ENCODE data around the gene ATXN10. TPM values are rescaled to one million over a fixed set of nuclear protein-coding genes. Genes with fewer than 3 reads are reported as not detected.

Gene ATXN10
- total and polyA plus RNA-seq, 2 experiments from 2014 or later: 109 to 216 TPM

DNA sequence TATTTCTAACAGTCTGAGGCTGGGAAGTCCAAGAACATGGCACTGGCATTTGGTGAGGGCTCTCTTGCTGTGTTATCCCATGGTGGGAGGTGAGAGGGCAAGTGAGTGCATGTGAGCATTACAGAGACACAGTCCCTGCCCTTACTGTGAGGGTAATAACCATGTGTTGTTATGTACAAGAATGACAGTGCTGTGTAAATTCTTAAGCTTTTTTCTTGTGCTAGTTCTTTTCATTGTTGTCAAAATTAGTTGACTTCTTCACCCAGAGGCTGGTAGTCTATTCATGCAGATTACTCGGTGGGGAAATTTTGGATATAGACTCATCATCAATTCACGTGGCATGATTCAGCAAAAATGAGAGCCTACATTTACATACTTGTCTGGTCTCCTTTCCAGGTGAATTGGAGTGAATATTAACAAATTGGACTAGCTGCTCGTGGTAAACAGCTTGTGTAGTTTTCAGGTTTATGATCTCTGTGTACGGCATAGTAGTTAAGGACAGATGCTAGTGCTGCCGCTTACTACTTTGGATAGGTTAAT is 49.3 kb downstream of the ATXN10 start:
- Histone ChIP-seq H3F3A (ENCODE audit: insufficient read depth) (peaks cover 26% of the 10 kb centered on the region), H3K36me3 (ENCODE audit: low read depth) (peaks cover 20% of the 10 kb centered on the region), H4K20me1 (ENCODE audit: insufficient read depth) (peaks cover 9% of the 10 kb centered on the region; the same call in 1 of the 2 replicates), H3K9me3 (ENCODE audit: low read depth) (no peaks in the 10 kb centered on the region), H3K79me2 (ENCODE audit: insufficient read depth) (peaks cover 93% of the 10 kb centered on the region), H3K27me3 (replicated peaks; ENCODE audit: insufficient read depth) (no peaks in the 10 kb centered on the region), H3K4me3 (no peak overlapping the region), H3K9me2 (ENCODE audit: insufficient read depth) (no peaks in the 10 kb centered on the region), H3K27ac (peak overlapping the region; percentile 16; the same call in 1 of the 2 replicates), H2AFZ (no peak overlapping the region), H3K4me2 (ENCODE audit: unreplicated experiment) (no peak overlapping the region), H3K4me1 (ENCODE audit: insufficient read depth) (peaks cover 37% of the 10 kb centered on the region), H3K9ac (no peak overlapping the region)
- in situ Hi-C loops (cut with MboI): no loop called here
- WGBS, 2 experiments (ENCODE audit: low coverage in 1 of 2, low lambda C conversion rate in 2 of 2, missing lambda C conversion rate in 2 of 2): 78 to 83% methylated on average over 5 of the region's 5 CpGs
- no peak for TF ChIP-seq EZH2phosphoT487 (IDR thresholded peaks at IDR 0.05; ENCODE audit: insufficient read depth, low read depth)
- no peak for TF ChIP-seq EZH2 (IDR thresholded peaks at IDR 0.05; ENCODE audit: insufficient read depth, poor library complexity, severe bottlenecking)
- DNase-seq: peak; percentile 44

- Histone ChIP-seq H3F3A (ENCODE audit: insufficient read depth) (peaks cover 23% of the 10 kb centered on the region), H3K27me3 (replicated peaks; ENCODE audit: insufficient read depth) (no peaks in the 10 kb centered on the region), H3K4me3 (no peak overlapping the region), H3K4me2 (ENCODE audit: unreplicated experiment) (no peak overlapping the region), H3K27ac (peak overlapping the region; percentile 16; the same call in 1 of the 2 replicates), H4K20me1 (ENCODE audit: insufficient read depth) (peaks cover 16% of the 10 kb centered on the region; the same call in 1 of the 2 replicates), H3K9me2 (ENCODE audit: insufficient read depth) (no peaks in the 10 kb centered on the region), H3K79me2 (ENCODE audit: insufficient read depth) (peaks cover 93% of the 10 kb centered on the region), H3K9ac (no peak overlapping the region), H3K36me3 (ENCODE audit: low read depth) (peaks cover 19% of the 10 kb centered on the region), H3K4me1 (ENCODE audit: insufficient read depth) (peaks cover 36% of the 10 kb centered on the region), H2AFZ (no peak overlapping the region), H3K9me3 (ENCODE audit: low read depth) (no peaks in the 10 kb centered on the region)
- TF ChIP-seq EZH2 (IDR thresholded peaks at IDR 0.05; ENCODE audit: insufficient read depth, poor library complexity, severe bottlenecking): no peak
- no peak for TF ChIP-seq EZH2phosphoT487 (IDR thresholded peaks at IDR 0.05; ENCODE audit: insufficient read depth, low read depth)
- in situ Hi-C loops (cut with MboI): no loop called here
- DNase-seq: no peak
- WGBS, 2 experiments (ENCODE audit: low coverage in 1 of 2, low lambda C conversion rate in 2 of 2, missing lambda C conversion rate in 2 of 2): 39 to 43% methylated on average over 2 of the region's 2 CpGs
These were observed 50.4 kb downstream of the ATXN10 start for GRCh38 chr22:45722006-45722405.

GRCh38 chr22:45726081-45726480 is 54.4 kb downstream of the ATXN10 start:
- H3K4me2 ChIP-seq (ENCODE audit: unreplicated experiment): no peak overlapping the region
- peaks cover 96% of the 10 kb centered on the region for H3K79me2 ChIP-seq (ENCODE audit: insufficient read depth)
- H3K36me3 ChIP-seq (ENCODE audit: low read depth): peaks cover 15% of the 10 kb centered on the region
- H2AFZ ChIP-seq: no peak overlapping the region
- H3K9ac ChIP-seq: no peak overlapping the region
- no peak overlapping the region for H3K4me3 ChIP-seq
- TF ChIP-seq EZH2phosphoT487 (IDR thresholded peaks at IDR 0.05; ENCODE audit: insufficient read depth, low read depth) (no peak), EZH2 (IDR thresholded peaks at IDR 0.05; ENCODE audit: insufficient read depth, poor library complexity, severe bottlenecking) (no peak)
- H4K20me1 ChIP-seq (ENCODE audit: insufficient read depth): peaks cover 11% of the 10 kb centered on the region; the same call in 1 of the 2 replicates
- H3K27ac ChIP-seq: no peak overlapping the region
- H3K9me3 ChIP-seq (ENCODE audit: low read depth): no peaks in the 10 kb centered on the region
- no peaks in the 10 kb centered on the region for H3K9me2 ChIP-seq (ENCODE audit: insufficient read depth)
- H3F3A ChIP-seq (ENCODE audit: insufficient read depth): peaks cover 2% of the 10 kb centered on the region
- WGBS, 2 experiments (ENCODE audit: low coverage in 1 of 2, low lambda C conversion rate in 2 of 2, missing lambda C conversion rate in 2 of 2): 60 to 65% methylated on average over 2 of the region's 2 CpGs
- in situ Hi-C loops (cut with MboI): no loop called here
- no peaks in the 10 kb centered on the region for H3K27me3 ChIP-seq (replicated peaks; ENCODE audit: insufficient read depth)
- DNase-seq: no peak
- peaks cover 16% of the 10 kb centered on the region for H3K4me1 ChIP-seq (ENCODE audit: insufficient read depth)

GRCh38 chr22:45731041-45731797 is 59.6 kb downstream of the ATXN10 start:
- H3K4me2 ChIP-seq (ENCODE audit: unreplicated experiment): peak overlapping the region; percentile 63
- TF ChIP-seq EZH2 (IDR thresholded peaks at IDR 0.05; ENCODE audit: insufficient read depth, poor library complexity, severe bottlenecking): no peak
- no peak for TF ChIP-seq EZH2phosphoT487 (IDR thresholded peaks at IDR 0.05; ENCODE audit: insufficient read depth, low read depth)
- in situ Hi-C loops (cut with MboI): no loop called here
- peaks cover 37% of the 10 kb centered on the region for H3F3A ChIP-seq (ENCODE audit: insufficient read depth)
- peak overlapping the region; percentile 25 for H3K4me3 ChIP-seq
- peak; percentile 58 for DNase-seq
- no peaks in the 10 kb centered on the region for H3K27me3 ChIP-seq (replicated peaks; ENCODE audit: insufficient read depth)
- peaks cover 88% of the 10 kb centered on the region for H3K79me2 ChIP-seq (ENCODE audit: insufficient read depth)
- peaks cover 31% of the 10 kb centered on the region for H3K36me3 ChIP-seq (ENCODE audit: low read depth)
- WGBS, 2 experiments (ENCODE audit: low coverage in 1 of 2, low lambda C conversion rate in 2 of 2, missing lambda C conversion rate in 2 of 2): 68 to 71% methylated on average over 8 of the region's 8 CpGs
- no peaks in the 10 kb centered on the region for H3K9me3 ChIP-seq (ENCODE audit: low read depth)
- H3K4me1 ChIP-seq (ENCODE audit: insufficient read depth): peaks cover 25% of the 10 kb centered on the region
- H3K9ac ChIP-seq: peak overlapping the region; percentile 46
- peak overlapping the region; percentile 71 for H3K27ac ChIP-seq
- no peak overlapping the region for H2AFZ ChIP-seq
- H4K20me1 ChIP-seq (ENCODE audit: insufficient read depth): peaks cover 4% of the 10 kb centered on the region; the same call in 1 of the 2 replicates
- H3K9me2 ChIP-seq (ENCODE audit: insufficient read depth): no peaks in the 10 kb centered on the region
